ENCODE data around the gene FRMD4B.

FRMD4B gene

GRCh38 chr3:69426967-69427304 is 41.0 kb upstream of the FRMD4B start:
- Histone ChIP-seq H3K27me3 (ENCODE audit: insufficient read depth, low read length) (no peaks in the 10 kb centered on the region), H3K79me1 (ENCODE audit: low read length) (no peaks in the 10 kb centered on the region), H4K91ac (ENCODE audit: low read depth, low read length) (no peak overlapping the region), H3K4ac (ENCODE audit: low read depth, low read length) (no peak overlapping the region), H3K4me2 (ENCODE audit: low read length) (no peak overlapping the region), H4K12ac (ENCODE audit: low read depth, low read length) (no peak overlapping the region), H2BK120ac (ENCODE audit: insufficient read depth, low read length, poor library complexity) (no peak overlapping the region), H3K4me1 (ENCODE audit: control insufficient read depth in 1 of 2, insufficient read depth in 2 of 2, low read length in 2 of 2) (no peaks in the 10 kb centered on the region), H3K27ac (ENCODE audit: low read depth, low read length) (no peak overlapping the region), H3K9ac (ENCODE audit: low read length) (no peak overlapping the region), H3K79me2 (ENCODE audit: control insufficient read depth, insufficient read depth, low read length, poor library complexity) (no peaks in the 10 kb centered on the region), H3K23ac (ENCODE audit: low read length) (no peak overlapping the region), H3K9me3 (ENCODE audit: insufficient read depth, low read depth, low read length) (no peaks in the 10 kb centered on the region), H3K4me3 (ENCODE audit: low read depth, low read length) (no peak overlapping the region), H2BK12ac (ENCODE audit: low read length) (no peak overlapping the region), H3K36me3 (ENCODE audit: control insufficient read depth in 1 of 2, insufficient read depth in 2 of 2, low read length in 2 of 2) (no peaks in the 10 kb centered on the region), H3K18ac (ENCODE audit: low read length) (no peak overlapping the region), H3K14ac (ENCODE audit: low read length) (no peak overlapping the region), H2AFZ (ENCODE audit: insufficient read depth, low read length, poor library complexity) (no peak overlapping the region), H4K8ac (ENCODE audit: low read depth, low read length) (no peak overlapping the region), H2AK5ac (ENCODE audit: low read length) (no peak overlapping the region), H2BK5ac (ENCODE audit: low read depth, low read length, poor library complexity) (no peak overlapping the region)
- no peak for DNase-seq

DNA sequence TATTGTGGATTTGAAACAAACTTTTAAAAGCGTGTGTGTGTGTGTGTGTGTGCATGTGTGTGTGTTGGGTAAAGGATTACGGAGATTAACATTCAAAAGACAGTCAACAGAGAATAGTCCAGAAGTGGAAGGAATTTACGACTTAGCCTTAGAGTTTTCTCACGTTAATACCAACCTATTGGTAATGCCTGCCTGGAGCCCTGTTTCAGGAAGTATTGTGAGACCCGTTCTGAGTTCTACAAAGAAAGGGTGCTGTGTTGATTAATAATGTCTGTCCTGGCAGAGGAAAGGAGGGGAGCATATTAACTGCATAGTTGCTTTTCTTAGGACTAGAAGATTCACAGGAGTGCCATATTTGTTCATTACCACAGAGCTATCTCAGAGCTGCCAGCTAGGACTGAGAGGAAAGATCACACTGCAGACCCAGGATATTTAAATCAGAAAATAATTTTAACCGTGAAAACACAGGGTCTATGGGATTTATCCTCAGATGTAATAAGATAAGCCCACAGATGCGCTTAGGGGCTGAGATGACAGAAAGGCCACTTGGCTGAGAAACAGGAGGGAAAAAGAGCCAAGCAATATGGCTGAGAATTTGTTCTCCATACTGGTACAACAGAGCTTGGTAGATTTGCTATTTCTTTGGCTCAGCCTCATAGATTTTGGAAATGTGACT is 40.5 kb upstream of the FRMD4B start:
- no peaks in the 10 kb centered on the region for H3K4me1 ChIP-seq (ENCODE audit: control insufficient read depth in 1 of 2, insufficient read depth in 2 of 2, low read length in 2 of 2)

DNA sequence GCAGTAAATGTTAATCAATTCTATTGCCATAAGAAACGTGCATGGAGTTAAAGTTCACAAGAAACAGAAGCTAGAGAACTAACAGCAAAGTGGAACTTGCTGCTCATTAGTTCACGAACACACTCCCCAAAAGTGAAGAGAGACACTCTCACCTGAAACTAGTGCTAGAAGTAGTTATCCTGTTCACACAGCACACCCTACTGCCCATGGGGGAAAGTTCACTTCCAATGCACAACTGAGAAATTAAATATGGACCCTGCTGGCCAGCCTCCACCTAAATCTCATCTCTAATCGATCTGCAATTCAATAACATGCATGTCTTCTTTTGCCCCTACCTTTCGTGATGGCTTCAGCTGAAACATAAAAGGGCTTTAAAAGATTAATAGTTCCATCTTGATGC is 39.4 kb upstream of the FRMD4B start:
- Histone ChIP-seq H3K27me3 (ENCODE audit: insufficient read depth, low read length) (no peaks in the 10 kb centered on the region), H3K9ac (ENCODE audit: low read length) (no peak overlapping the region), H3K9me3 (ENCODE audit: insufficient read depth, low read depth, low read length) (no peaks in the 10 kb centered on the region), H3K4me1 (ENCODE audit: control insufficient read depth in 1 of 2, insufficient read depth in 2 of 2, low read length in 2 of 2) (no peaks in the 10 kb centered on the region), H2BK12ac (ENCODE audit: low read length) (no peak overlapping the region), H3K18ac (ENCODE audit: low read length) (no peak overlapping the region), H3K36me3 (ENCODE audit: control insufficient read depth in 1 of 2, insufficient read depth in 2 of 2, low read length in 2 of 2) (no peaks in the 10 kb centered on the region), H2BK120ac (ENCODE audit: insufficient read depth, low read length, poor library complexity) (no peak overlapping the region), H2BK5ac (ENCODE audit: low read depth, low read length, poor library complexity) (no peak overlapping the region), H4K12ac (ENCODE audit: low read depth, low read length) (no peak overlapping the region), H3K4me2 (ENCODE audit: low read length) (no peak overlapping the region), H4K91ac (ENCODE audit: low read depth, low read length) (no peak overlapping the region), H2AFZ (ENCODE audit: insufficient read depth, low read length, poor library complexity) (no peak overlapping the region), H3K79me1 (ENCODE audit: low read length) (no peaks in the 10 kb centered on the region), H3K27ac (ENCODE audit: low read depth, low read length) (no peak overlapping the region), H3K79me2 (ENCODE audit: control insufficient read depth, insufficient read depth, low read length, poor library complexity) (no peaks in the 10 kb centered on the region), H4K8ac (ENCODE audit: low read depth, low read length) (no peak overlapping the region), H3K4me3 (ENCODE audit: low read depth, low read length) (no peak overlapping the region), H3K23ac (ENCODE audit: low read length) (no peak overlapping the region), H3K14ac (ENCODE audit: low read length) (no peak overlapping the region), H2AK5ac (ENCODE audit: low read length) (no peak overlapping the region), H3K4ac (ENCODE audit: low read depth, low read length) (no peak overlapping the region)
- WGBS (ENCODE audit: extremely low coverage, insufficient coverage, insufficient read length) = no CpG with 5 or more reads among the region's 4 CpGs
- peak; percentile 21 to 35 for DNase-seq

More for the DNA sequence above, 40.5 kb upstream of the FRMD4B start:
- H3K4me3 ChIP-seq (ENCODE audit: low read depth, low read length) = no peak overlapping the region
- no peak overlapping the region for H4K12ac ChIP-seq (ENCODE audit: low read depth, low read length)
- H3K14ac ChIP-seq (ENCODE audit: low read length) = no peak overlapping the region
- H4K8ac ChIP-seq (ENCODE audit: low read depth, low read length) = no peak overlapping the region
- no peak overlapping the region for H2BK12ac ChIP-seq (ENCODE audit: low read length)
- no peak overlapping the region for H3K4ac ChIP-seq (ENCODE audit: low read depth, low read length)
- no peak overlapping the region for H2AK5ac ChIP-seq (ENCODE audit: low read length)
- H3K9me3 ChIP-seq (ENCODE audit: insufficient read depth, low read depth, low read length) = no peaks in the 10 kb centered on the region
- DNase-seq = no peak
- H2AFZ ChIP-seq (ENCODE audit: insufficient read depth, low read length, poor library complexity) = no peak overlapping the region
- no peaks in the 10 kb centered on the region for H3K79me2 ChIP-seq (ENCODE audit: control insufficient read depth, insufficient read depth, low read length, poor library complexity)
- H3K79me1 ChIP-seq (ENCODE audit: low read length) = no peaks in the 10 kb centered on the region
- no peaks in the 10 kb centered on the region for H3K36me3 ChIP-seq (ENCODE audit: control insufficient read depth in 1 of 2, insufficient read depth in 2 of 2, low read length in 2 of 2)
- no peak overlapping the region for H3K23ac ChIP-seq (ENCODE audit: low read length)
- no peak overlapping the region for H3K18ac ChIP-seq (ENCODE audit: low read length)
- H3K4me2 ChIP-seq (ENCODE audit: low read length) = peak overlapping the region; percentile 4
- H3K27ac ChIP-seq (ENCODE audit: low read depth, low read length) = no peak overlapping the region
- H3K9ac ChIP-seq (ENCODE audit: low read length) = no peak overlapping the region
- no peak overlapping the region for H2BK120ac ChIP-seq (ENCODE audit: insufficient read depth, low read length, poor library complexity)
- no peaks in the 10 kb centered on the region for H3K27me3 ChIP-seq (ENCODE audit: insufficient read depth, low read length)
- no peak overlapping the region for H2BK5ac ChIP-seq (ENCODE audit: low read depth, low read length, poor library complexity)
- no CpG with 5 or more reads among the region's 7 CpGs for WGBS (ENCODE audit: extremely low coverage, insufficient coverage, insufficient read length)
- H4K91ac ChIP-seq (ENCODE audit: low read depth, low read length) = no peak overlapping the region

GRCh38 chr3:69423463-69424155 is 37.7 kb upstream of the FRMD4B start:
- Histone ChIP-seq H3K18ac (ENCODE audit: low read length) (no peak overlapping the region), H3K4me3 (ENCODE audit: low read depth, low read length) (no peak overlapping the region), H4K8ac (ENCODE audit: low read depth, low read length) (no peak overlapping the region), H3K14ac (ENCODE audit: low read length) (no peak overlapping the region), H2BK12ac (ENCODE audit: low read length) (no peak overlapping the region), H4K91ac (ENCODE audit: low read depth, low read length) (no peak overlapping the region), H3K9me3 (ENCODE audit: insufficient read depth, low read depth, low read length) (no peaks in the 10 kb centered on the region), H2AK5ac (ENCODE audit: low read length) (no peak overlapping the region), H2BK120ac (ENCODE audit: insufficient read depth, low read length, poor library complexity) (no peak overlapping the region), H3K23ac (ENCODE audit: low read length) (no peak overlapping the region), H3K27me3 (ENCODE audit: insufficient read depth, low read length) (no peaks in the 10 kb centered on the region), H3K79me1 (ENCODE audit: low read length) (no peaks in the 10 kb centered on the region), H3K27ac (ENCODE audit: low read depth, low read length) (no peak overlapping the region), H3K9ac (ENCODE audit: low read length) (no peak overlapping the region), H3K4me1 (ENCODE audit: control insufficient read depth in 1 of 2, insufficient read depth in 2 of 2, low read length in 2 of 2) (no peaks in the 10 kb centered on the region), H3K79me2 (ENCODE audit: control insufficient read depth, insufficient read depth, low read length, poor library complexity) (no peaks in the 10 kb centered on the region), H3K4ac (ENCODE audit: low read depth, low read length) (no peak overlapping the region), H3K36me3 (ENCODE audit: control insufficient read depth in 1 of 2, insufficient read depth in 2 of 2, low read length in 2 of 2) (no peaks in the 10 kb centered on the region), H2AFZ (ENCODE audit: insufficient read depth, low read length, poor library complexity) (no peak overlapping the region), H2BK5ac (ENCODE audit: low read depth, low read length, poor library complexity) (no peak overlapping the region), H3K4me2 (ENCODE audit: low read length) (no peak overlapping the region), H4K12ac (ENCODE audit: low read depth, low read length) (no peak overlapping the region)
- no CpG with 5 or more reads among the region's 3 CpGs for WGBS (ENCODE audit: extremely low coverage, insufficient coverage, insufficient read length)
- peak in 1 of 2 donors; percentile 35 for DNase-seq
